HCT116 (cell line): Measurements from ENCODE around the gene NELL1. TPM values are rescaled to one million over a fixed set of nuclear protein-coding genes. Genes with fewer than 3 reads are reported as not detected.

Experiments used
- ATAC-seq: fragments of 200-7000 bp; cut with Tn5 transposase; 2 replicates; pipeline ENCODE4 v1.9.1; 2020; ENCODE audit warnings: mild to moderate bottlenecking, moderate library complexity
- BruUV-seq: library from RNA; stranded (reverse); fragments of 400-500 nt; replicated peaks from 2 replicates; lab custom pipeline; 2021; lab: Mats Ljungman, UMichigan
- CTCF ChIA-PET: fragments of 300-600 bp; sonication (Branson Sonifier 250); formaldehyde crosslinking; loops from one replicate; lab custom pipeline; 2021; ENCODE audit warnings: antibody characterized with exemption; lab: Charles Lee
- POLR2A ChIA-PET: fragments of 300-600, 350-600 bp; sonication (Branson Sonifier 250); formaldehyde crosslinking; loops from one replicate; lab custom pipeline; 2021; ENCODE audit warnings: antibody characterized with exemption; lab: Charles Lee
- RAD21 ChIA-PET, 2 experiments: fragments of 300-600 bp; sonication (Branson Sonifier 250); formaldehyde crosslinking; loops; one replicate each; lab custom pipeline; 2023; ENCODE audit warnings: low total read pairs in 2 of 2; ENCODE audit not compliant: uncharacterized antibody in 2 of 2, unreplicated experiment in 2 of 2, low non-redundant PET in 1 of 2; lab: Charles Lee
- DNase-seq: peaks from one replicate; pipeline ENCODE4 v3.0.0-alpha.2; 2010; ENCODE audit warnings: low read depth, low spot score
- H2AFZ ChIP-seq: fragments of 200-600 bp; shearing (Covaris generic), sonication (generic); 2 replicates; pipeline ENCODE4 v1.6.1; 2017; ENCODE audit warnings: low read depth, mixed run types, mixed read lengths, antibody characterized with exemption, low read length; ENCODE audit not compliant: poor library complexity, severe bottlenecking
- H3K27ac ChIP-seq: 2 replicates; pipeline ENCODE4 v1.5.1; 2012; ENCODE audit warnings: low read depth, low read length
- H3K27me3 ChIP-seq: fragments of 200-600 bp; sonication (generic); 2 replicates; pipeline ENCODE4 v1.6.1; 2016; ENCODE audit warnings: mixed run types, low read length, mixed read lengths; ENCODE audit not compliant: insufficient read depth
- H3K36me3 ChIP-seq, 2 experiments: fragments of 200-500 bp in 1 of 2; fragments of 200-600 bp in 1 of 2; sonication (Bioruptor generic) in 1 of 2; sonication (generic) in 1 of 2; 2 replicates each; pipeline versions ENCODE4 v1.5.1 to v1.6.1; 2014 to 2016; ENCODE audit warnings: low read length in 2 of 2, inconsistent platforms in 1 of 2, mixed read lengths in 1 of 2, mixed run types in 1 of 2; ENCODE audit not compliant: insufficient read depth in 2 of 2, control insufficient read depth in 1 of 2
- H3K4me1 ChIP-seq, 2 experiments: fragments of 200-600 bp in 1 of 2; sonication (generic) in 1 of 2; 2 replicates each; pipeline versions ENCODE4 v1.5.1 to v1.6.1; 2012 to 2017; ENCODE audit warnings: low read length in 2 of 2, inconsistent platforms in 1 of 2, mild to moderate bottlenecking in 1 of 2, mixed read lengths in 1 of 2, mixed run types in 1 of 2, moderate library complexity in 1 of 2; ENCODE audit not compliant: insufficient read depth in 2 of 2, control insufficient read depth in 1 of 2
- H3K4me2 ChIP-seq: fragments of 200-600 bp; sonication (generic); 2 replicates; pipeline ENCODE4 v1.6.1; 2017; ENCODE audit warnings: mixed run types, low read length, mixed read lengths
- H3K4me3 ChIP-seq, 2 experiments: fragments of 200-600 bp in 1 of 2; sonication (generic) in 1 of 2; replicated peaks in 1 of 2; 2 replicates each; pipeline ENCODE4 v1.5.1; 2011 to 2016; ENCODE audit warnings: low read length in 2 of 2, control low read depth in 1 of 2, low read depth in 1 of 2, mild to moderate bottlenecking in 1 of 2, mixed read lengths in 1 of 2, mixed run types in 1 of 2
- H3K79me2 ChIP-seq: fragments of 200-600 bp; sonication (generic); 2 replicates; pipeline ENCODE4 v1.6.1; 2017; ENCODE audit warnings: mild to moderate bottlenecking, mixed run types, low read length, moderate library complexity, mixed read lengths; ENCODE audit not compliant: insufficient read depth
- H3K9ac ChIP-seq: fragments of 200-600 bp; sonication (generic); 2 replicates; pipeline ENCODE4 v1.6.1; 2016; ENCODE audit warnings: low read length, mixed read lengths
- H3K9me2 ChIP-seq: fragments of 200-600 bp; sonication (generic), shearing (Covaris generic); 2 replicates; pipeline ENCODE4 v1.6.1; 2017; ENCODE audit warnings: mixed run types, mild to moderate bottlenecking, moderate library complexity; ENCODE audit not compliant: insufficient read depth
- H3K9me3 ChIP-seq, 2 experiments: fragments of 200-500 bp in 1 of 2; fragments of 200-600 bp in 1 of 2; sonication (Bioruptor generic) in 1 of 2; sonication (generic) in 1 of 2; 2 replicates each; pipeline ENCODE4 v1.6.1; 2014 to 2017; ENCODE audit warnings: low read length in 2 of 2, mixed read lengths in 2 of 2, inconsistent platforms in 1 of 2, low read depth in 1 of 2, mild to moderate bottlenecking in 1 of 2, mixed run types in 1 of 2, moderate library complexity in 1 of 2; ENCODE audit not compliant: control insufficient read depth in 1 of 2, insufficient read depth in 1 of 2
- H4K20me1 ChIP-seq: fragments of 200-600 bp; sonication (generic), shearing (Covaris generic); 2 replicates; pipeline ENCODE4 v1.6.1; 2017; ENCODE audit warnings: mixed run types, mild to moderate bottlenecking, moderate library complexity; ENCODE audit not compliant: insufficient read depth
- ATF3 ChIP-seq: IDR thresholded peaks from 2 replicates; pipeline ENCODE4 v1.6.1; 2012
- CEBPB ChIP-seq: IDR thresholded peaks from 2 replicates; pipeline ENCODE4 v1.6.1; 2012; ENCODE audit warnings: low read depth
- CTCF ChIP-seq, 3 experiments: fragments of 200-600 bp in 1 of 3; sonication (generic) in 1 of 3; IDR thresholded peaks in 2 of 3; conservative IDR thresholded peaks in 1 of 3; 2 replicates each; pipeline ENCODE4 v1.5.1; 2012 to 2017; ENCODE audit warnings: low read depth in 2 of 3, low read length in 2 of 3, antibody characterized with exemption in 1 of 3, borderline replicate concordance in 1 of 3, control low read depth in 1 of 3, mild to moderate bottlenecking in 1 of 3, mixed read lengths in 1 of 3, mixed run types in 1 of 3, moderate library complexity in 1 of 3; ENCODE audit not compliant: insufficient read depth in 1 of 3
- EGR1 ChIP-seq: IDR thresholded peaks from 2 replicates; pipeline ENCODE4 v1.6.1; 2012; ENCODE audit warnings: low read depth
- ELF1 ChIP-seq: IDR thresholded peaks from 2 replicates; pipeline ENCODE4 v1.6.1; 2012; ENCODE audit warnings: low read depth, borderline replicate concordance
- EZH2phosphoT487 ChIP-seq: fragments of 200-600 bp; IDR thresholded peaks from 2 replicates; pipeline ENCODE4 v1.6.1; 2018; ENCODE audit warnings: antibody characterized with exemption, borderline replicate concordance
- FOSL1 ChIP-seq: IDR thresholded peaks from 2 replicates; pipeline ENCODE4 v1.6.1; 2012; ENCODE audit warnings: low read depth
- JUND ChIP-seq: IDR thresholded peaks from 2 replicates; pipeline ENCODE4 v1.6.1; 2012
- POLR2AphosphoS5 ChIP-seq: IDR thresholded peaks from 2 replicates; pipeline ENCODE4 v1.6.1; 2011; ENCODE audit warnings: mild to moderate bottlenecking, low read depth, low read length, moderate library complexity
- RAD21 ChIP-seq: IDR thresholded peaks from 2 replicates; pipeline ENCODE4 v1.6.1; 2012; ENCODE audit warnings: low read depth, mild to moderate bottlenecking
- REST ChIP-seq: IDR thresholded peaks from 2 replicates; pipeline ENCODE4 v1.6.1; 2012; ENCODE audit warnings: low read depth
- SIN3A ChIP-seq: IDR thresholded peaks from 2 replicates; pipeline ENCODE4 v1.6.1; 2012; ENCODE audit warnings: low read depth
- SP1 ChIP-seq: IDR thresholded peaks from 2 replicates; pipeline ENCODE4 v1.6.1; 2012; ENCODE audit warnings: low read depth
- SRF ChIP-seq: IDR thresholded peaks from 2 replicates; pipeline ENCODE4 v1.6.1; 2012; ENCODE audit warnings: low read depth
- TCF7L2 ChIP-seq: IDR thresholded peaks from 2 replicates; pipeline ENCODE4 v1.7.0; 2011; ENCODE audit warnings: borderline replicate concordance, inconsistent platforms; ENCODE audit not compliant: insufficient read depth, insufficient read length; ENCODE audit errors: extremely low read depth
- YY1 ChIP-seq: IDR thresholded peaks from 2 replicates; pipeline ENCODE4 v1.6.1; 2011; ENCODE audit warnings: low read length, low read depth, moderate library complexity, mild to moderate bottlenecking; ENCODE audit not compliant: insufficient replicate concordance; ENCODE audit errors: extremely low read depth
- ZFX ChIP-seq: fragments of 450-650 bp; IDR thresholded peaks from 2 replicates; pipeline ENCODE4 v1.6.1; 2017
- ZNF274 ChIP-seq: fragments of 200-500 bp; sonication (Bioruptor generic); IDR thresholded peaks from 2 replicates; pipeline ENCODE4 v1.6.1; 2014; ENCODE audit warnings: mild to moderate bottlenecking, low read depth, low read length, inconsistent platforms
- intact Hi-C: fragments of 100-400 bp; cut with micrococcal nuclease; formaldehyde crosslinking; loops from 2 replicates; pipeline ENCODE4 v1.10.0; 2022
- total RNA-seq: library from RNA; stranded (reverse); gene quantifications from one replicate; pipeline ENCODE4 v1.2.1, GENCODE V29; 2021; ENCODE audit not compliant: unreplicated experiment

NELL1 gene
- total RNA-seq, 1 experiment from 2014 or later, result not detected

GRCh38 chr11:21456186-21456585 is 786.8 kb downstream of the NELL1 start:
- Histone ChIP-seq H3K9me3 (peaks cover 12 to 20% of the 10 kb centered on the region in 2 experiments; a peak in 2 of 4 replicates), H3K4me3 (no peak overlapping the region), H3K27me3 (no peaks in the 10 kb centered on the region), H3K4me2 (no peak overlapping the region), H3K27ac (no peak overlapping the region), H3K4me1 (no peaks in the 10 kb centered on the region), H3K9ac (no peak overlapping the region), H3K9me2 (no peaks in the 10 kb centered on the region), H2AFZ (no peak overlapping the region), H3K36me3 (no peaks in the 10 kb centered on the region), H3K79me2 (no peaks in the 10 kb centered on the region), H4K20me1 (no peaks in the 10 kb centered on the region)
- ChIA-PET POLR2A (no interaction called here), RAD21 (no interaction called here), CTCF (no interaction called here)
- no peak for DNase-seq
- no peak for TF ChIP-seq CEBPB
- TF ChIP-seq CTCF (IDR thresholded peaks at IDR 0.05 in 2 of 3, conservative IDR thresholded peaks at IDR 0.05 in 1 of 3; ENCODE audit: borderline replicate concordance in 1 of 3, insufficient read depth in 1 of 3, low read depth in 2 of 3, low read length in 2 of 3), result no peak
- TF ChIP-seq ZNF274, result no peak
- no peak for TF ChIP-seq SIN3A
- no peak for TF ChIP-seq TCF7L2
- no peak for TF ChIP-seq JUND
- TF ChIP-seq ZFX, result no peak
- no peak for TF ChIP-seq ATF3
- no peak for TF ChIP-seq POLR2AphosphoS5
- no peak for TF ChIP-seq RAD21
- TF ChIP-seq FOSL1, result no peak
- TF ChIP-seq EZH2phosphoT487, result no peak
- no peak for TF ChIP-seq ELF1
- no peak for TF ChIP-seq SP1
- no peak for TF ChIP-seq EGR1
- TF ChIP-seq REST, result no peak
- TF ChIP-seq YY1, result no peak
- TF ChIP-seq SRF, result no peak
- intact Hi-C loops, result no loop called here
- no TSS peak for BruUV-seq
- ATAC-seq, result no peak
